ENCODE data around the gene NCOA4. TPM values are rescaled to one million over a fixed set of nuclear protein-coding genes. Genes with fewer than 3 reads are reported as not detected.
"Not testable (repeated sequence)": the region's sequence is repeated elsewhere in the genome, so short reads cannot be mapped to it uniquely, and the experiment has no call there.

The NCOA4 gene
- total RNA-seq, 2 donors from 2014 or later = 60.2 to 80.1 TPM

- peaks cover 5 to 29% of the 10 kb centered on the region in 2 donors for H3K36me3 ChIP-seq (replicated peaks in 1 of 2; ENCODE audit: insufficient read depth in 1 of 2, low read depth in 2 of 2)
- 93 to 95% methylated on average over 2 of the region's 2 CpGs for WGBS, 2 donors
- H3K4me1 ChIP-seq = no peaks in the 10 kb centered on the region
- H3K9me3 ChIP-seq = no peaks in the 10 kb centered on the region
- TF ChIP-seq POLR2A (IDR thresholded peaks at IDR 0.05) (no peak), CTCF (IDR thresholded peaks at IDR 0.05) (no peak)
- no peak overlapping the region for H3K27ac ChIP-seq
- H3K27me3 ChIP-seq = no peaks in the 10 kb centered on the region
- ATAC-seq = no peak
- no peak overlapping the region for H3K4me3 ChIP-seq
- no peak for DNase-seq
- intact Hi-C loops (cut with DNase I) = no loop called here
Observed at GRCh38 chr10:46004963-46005362, 25.5 kb downstream of the NCOA4 start.

- no peak for DNase-seq
- no peak overlapping the region for H3K27ac ChIP-seq
- TF ChIP-seq CTCF (IDR thresholded peaks at IDR 0.05) = no peak
- TF ChIP-seq POLR2A (IDR thresholded peaks at IDR 0.05) = no peak
- H3K27me3 ChIP-seq = no peaks in the 10 kb centered on the region
- no peak for ATAC-seq
- H3K4me1 ChIP-seq = no peaks in the 10 kb centered on the region
- intact Hi-C loops (cut with DNase I) = no loop called here
- H3K36me3 ChIP-seq (replicated peaks in 1 of 2; ENCODE audit: insufficient read depth in 1 of 2, low read depth in 2 of 2) = peaks cover 3 to 13% of the 10 kb centered on the region in 2 donors
- H3K9me3 ChIP-seq = no peaks in the 10 kb centered on the region
- no peak overlapping the region for H3K4me3 ChIP-seq
- WGBS, 2 donors = 88 to 92% methylated on average over 9 of the region's 9 CpGs
Observed at GRCh38 chr10:46002916-46003693, 27.3 kb downstream of the NCOA4 start.

- H3K27me3 ChIP-seq; ATAC-seq; H3K4me1 ChIP-seq; H3K4me3 ChIP-seq; DNase-seq; intact Hi-C loops (cut with DNase I); H3K9me3 ChIP-seq; H3K27ac ChIP-seq: not testable (repeated sequence)
- WGBS, 2 donors = 74 to 83% methylated on average over 7 of the region's 7 CpGs
- peaks cover 3 to 11% of the 10 kb centered on the region in 2 donors for H3K36me3 ChIP-seq (replicated peaks in 1 of 2; ENCODE audit: insufficient read depth in 1 of 2, low read depth in 2 of 2)
Observed at GRCh38 chr10:46002189-46002687, 28.2 kb downstream of the NCOA4 start.

GRCh38 chr10:46001187-46001756 is 29.2 kb downstream of the NCOA4 start:
- ATAC-seq = no peak
- H3K27ac ChIP-seq = no peak overlapping the region
- H3K4me3 ChIP-seq = no peak overlapping the region
- intact Hi-C loops (cut with DNase I) = no loop called here
- no peaks in the 10 kb centered on the region for H3K27me3 ChIP-seq
- peaks cover 2 to 8% of the 10 kb centered on the region in 2 donors for H3K36me3 ChIP-seq (replicated peaks in 1 of 2; ENCODE audit: insufficient read depth in 1 of 2, low read depth in 2 of 2)
- no peaks in the 10 kb centered on the region for H3K9me3 ChIP-seq
- no peak for DNase-seq
- no peak for TF ChIP-seq CTCF (IDR thresholded peaks at IDR 0.05)
- no peaks in the 10 kb centered on the region for H3K4me1 ChIP-seq
- WGBS, 2 donors = 65 to 79% methylated on average over 5 of the region's 5 CpGs

- no peak for TF ChIP-seq POLR2A (IDR thresholded peaks at IDR 0.05)
- TF ChIP-seq CTCF (IDR thresholded peaks at IDR 0.05) = no peak
- 94 to 100% methylated on average over 1 of the region's 1 CpG for WGBS, 2 donors
- H3K9me3 ChIP-seq = no peaks in the 10 kb centered on the region
- DNase-seq = no peak
- ATAC-seq = no peak
- no peaks in the 10 kb centered on the region for H3K27me3 ChIP-seq
- intact Hi-C loops (cut with DNase I) = no loop called here
- no peak overlapping the region for H3K27ac ChIP-seq
- H3K4me1 ChIP-seq = no peaks in the 10 kb centered on the region
- no peak overlapping the region for H3K4me3 ChIP-seq
- peaks cover 0 to 5% of the 10 kb centered on the region in 2 donors for H3K36me3 ChIP-seq (replicated peaks in 1 of 2; ENCODE audit: insufficient read depth in 1 of 2, low read depth in 2 of 2)
Observed at GRCh38 chr10:46000538-46000937, 29.9 kb downstream of the NCOA4 start.

GRCh38 chr10:45999955-46000354 is 30.5 kb downstream of the NCOA4 start:
- ATAC-seq; H3K36me3 ChIP-seq (replicated peaks in 1 of 2; ENCODE audit: insufficient read depth in 1 of 2, low read depth in 2 of 2); H3K27me3 ChIP-seq; intact Hi-C loops (cut with DNase I); H3K4me1 ChIP-seq; H3K9me3 ChIP-seq; DNase-seq; H3K27ac ChIP-seq; H3K4me3 ChIP-seq: not testable (repeated sequence)
- 93 to 96% methylated on average over 5 of the region's 5 CpGs for WGBS, 2 donors

Data from body of pancreas (tissue), 4 donors.